T-helper 17 cell (primary cell): ENCODE results near the gene LMF1. TPM values are rescaled to one million over a fixed set of nuclear protein-coding genes. Genes with fewer than 3 reads are reported as not detected.
"Not testable (repeated sequence)": the region's sequence is repeated elsewhere in the genome, so short reads cannot be mapped to it uniquely, and the experiment has no call there.

Experiments used
- ATAC-seq: fragments of 150-1000 bp; cut with Tn5 transposase; 2 replicates; pipeline ENCODE4 v1.10.0; 2021; ENCODE audit warnings: mild to moderate bottlenecking, moderate library complexity
- DNase-seq, 3 donors: peaks; one replicate each; pipeline versions ENCODE4 v3.0.0 to v3.0.0-alpha.2; 2020 to 2021
- H3K9me3 ChIP-seq: one replicate; pipeline ENCODE4 v1.7.0; 2013; ENCODE audit warnings: low read length, mild to moderate bottlenecking; ENCODE audit not compliant: control insufficient read depth, poor library complexity, severe bottlenecking
- H3K27ac Mint-ChIP-seq: one replicate; pipeline ENCODE4 v1.8.0; 2022; ENCODE audit warnings: mild to moderate bottlenecking, moderate library complexity, mixed read lengths
- H3K27me3 Mint-ChIP-seq: one replicate; pipeline ENCODE4 v1.8.0; 2022; ENCODE audit warnings: mixed read lengths
- H3K36me3 Mint-ChIP-seq: one replicate; pipeline ENCODE4 v1.8.0; 2022; ENCODE audit warnings: low read depth, mixed read lengths
- H3K4me1 Mint-ChIP-seq: one replicate; pipeline ENCODE4 v1.8.0; 2022; ENCODE audit warnings: mild to moderate bottlenecking, mixed read lengths
- H3K4me3 Mint-ChIP-seq: one replicate; pipeline ENCODE4 v1.8.0; 2022; ENCODE audit warnings: mild to moderate bottlenecking, moderate library complexity, mixed read lengths
- total RNA-seq, 4 donors: library from RNA in 2 of 4; stranded (reverse) in 2 of 4; gene quantifications; one replicate each; pipeline ENCODE4 v1.2.3 and lab custom pipeline; 2022 to 2026

Gene LMF1
- total RNA-seq, 2 donors from 2014 or later: 44.4 to 45.6 TPM

- ATAC-seq (no peak), DNase-seq (no peak)
- no peak overlapping the region for H3K4me3 Mint-ChIP-seq
- peaks cover 2% of the 10 kb centered on the region for H3K4me1 Mint-ChIP-seq
- no peaks in the 10 kb centered on the region for H3K36me3 Mint-ChIP-seq
- H3K9me3 ChIP-seq: no peaks in the 10 kb centered on the region
- no peaks in the 10 kb centered on the region for H3K27me3 Mint-ChIP-seq
- H3K27ac Mint-ChIP-seq: no peak overlapping the region
Observed at GRCh38 chr16:896261-897199, 74.3 kb downstream of the LMF1 start.

GRCh38 chr16:895371-895770, 75.4 kb downstream of the LMF1 start:
- H3K9me3 ChIP-seq: no peaks in the 10 kb centered on the region
- no peaks in the 10 kb centered on the region for H3K36me3 Mint-ChIP-seq
- peaks cover 2% of the 10 kb centered on the region for H3K4me1 Mint-ChIP-seq
- no peak overlapping the region for H3K27ac Mint-ChIP-seq
- no peak overlapping the region for H3K4me3 Mint-ChIP-seq
- H3K27me3 Mint-ChIP-seq: no peaks in the 10 kb centered on the region
- DNase-seq (no peak), ATAC-seq (no peak)

- no peak overlapping the region for H3K4me3 Mint-ChIP-seq
- DNase-seq (no peak), ATAC-seq (no peak)
- H3K4me1 Mint-ChIP-seq: peaks cover 2% of the 10 kb centered on the region
- H3K27ac Mint-ChIP-seq: no peak overlapping the region
- no peaks in the 10 kb centered on the region for H3K36me3 Mint-ChIP-seq
- H3K27me3 Mint-ChIP-seq: no peaks in the 10 kb centered on the region
- no peaks in the 10 kb centered on the region for H3K9me3 ChIP-seq
Observed at GRCh38 chr16:894841-895240, 75.9 kb downstream of the LMF1 start.

- Mint-ChIP-seq H3K4me3 (no peak overlapping the region), H3K27ac (no peak overlapping the region), H3K4me1 (peaks cover 2% of the 10 kb centered on the region), H3K27me3 (no peaks in the 10 kb centered on the region), H3K36me3 (no peaks in the 10 kb centered on the region)
- ATAC-seq (no peak), DNase-seq (no peak)
- no peaks in the 10 kb centered on the region for H3K9me3 ChIP-seq
Observed at GRCh38 chr16:894136-894535, 76.6 kb downstream of the LMF1 start.

GRCh38 chr16:893360-893759, 77.4 kb downstream of the LMF1 start:
- no peaks in the 10 kb centered on the region for H3K36me3 Mint-ChIP-seq
- no peak overlapping the region for H3K27ac Mint-ChIP-seq
- peaks cover 2% of the 10 kb centered on the region for H3K4me1 Mint-ChIP-seq
- no peak overlapping the region for H3K4me3 Mint-ChIP-seq
- no peak for ATAC-seq
- no peaks in the 10 kb centered on the region for H3K27me3 Mint-ChIP-seq
- no peaks in the 10 kb centered on the region for H3K9me3 ChIP-seq
- DNase-seq: no peak

- H3K27ac Mint-ChIP-seq: no peak overlapping the region
- H3K4me3 Mint-ChIP-seq: no peak overlapping the region
- H3K27me3 Mint-ChIP-seq: no peaks in the 10 kb centered on the region
- H3K9me3 ChIP-seq: no peaks in the 10 kb centered on the region
- DNase-seq (no peak), ATAC-seq (no peak)
- H3K36me3 Mint-ChIP-seq: no peaks in the 10 kb centered on the region
- peaks cover 2% of the 10 kb centered on the region for H3K4me1 Mint-ChIP-seq
Observed at GRCh38 chr16:892536-893255, 78.1 kb downstream of the LMF1 start.

GRCh38 chr16:892006-892405, 78.8 kb downstream of the LMF1 start:
- Mint-ChIP-seq H3K27ac (no peak overlapping the region), H3K4me3 (no peak overlapping the region)
- DNase-seq: no peak

GRCh38 chr16:891353-891740, 79.4 kb downstream of the LMF1 start:
- ATAC-seq (no peak), DNase-seq (no peak)

More at GRCh38 chr16:892006-892405, 78.8 kb downstream of the LMF1 start:
- H3K9me3 ChIP-seq: no peaks in the 10 kb centered on the region
- Mint-ChIP-seq H3K4me1 (peaks cover 2% of the 10 kb centered on the region), H3K27me3 (no peaks in the 10 kb centered on the region), H3K36me3 (no peaks in the 10 kb centered on the region)
- ATAC-seq: no peak

GRCh38 chr16:890716-891352, 80.0 kb downstream of the LMF1 start:
- no peak for DNase-seq
- Mint-ChIP-seq H3K36me3 (no peaks in the 10 kb centered on the region), H3K4me3 (no peak overlapping the region), H3K27ac (no peak overlapping the region), H3K4me1 (peaks cover 2% of the 10 kb centered on the region), H3K27me3 (no peaks in the 10 kb centered on the region)
- no peak for ATAC-seq
- no peaks in the 10 kb centered on the region for H3K9me3 ChIP-seq

More at GRCh38 chr16:891353-891740, 79.4 kb downstream of the LMF1 start:
- no peaks in the 10 kb centered on the region for H3K9me3 ChIP-seq
- Mint-ChIP-seq H3K27ac (no peak overlapping the region), H3K27me3 (no peaks in the 10 kb centered on the region), H3K4me1 (peaks cover 2% of the 10 kb centered on the region), H3K4me3 (no peak overlapping the region), H3K36me3 (no peaks in the 10 kb centered on the region)

GRCh38 chr16:890217-890616, 80.6 kb downstream of the LMF1 start:
- Mint-ChIP-seq H3K27ac (no peak overlapping the region), H3K4me1 (peaks cover 2% of the 10 kb centered on the region), H3K27me3 (no peaks in the 10 kb centered on the region), H3K4me3 (no peak overlapping the region), H3K36me3 (no peaks in the 10 kb centered on the region)
- H3K9me3 ChIP-seq: no peaks in the 10 kb centered on the region
- DNase-seq (no peak), ATAC-seq (no peak)

GRCh38 chr16:889586-889985, 81.2 kb downstream of the LMF1 start:
- ATAC-seq (no peak), DNase-seq (no peak)
- Mint-ChIP-seq H3K27ac (no peak overlapping the region), H3K4me3 (no peak overlapping the region), H3K36me3 (no peaks in the 10 kb centered on the region), H3K4me1 (peaks cover 2% of the 10 kb centered on the region), H3K27me3 (no peaks in the 10 kb centered on the region)
- no peaks in the 10 kb centered on the region for H3K9me3 ChIP-seq

- H3K9me3 ChIP-seq: no peaks in the 10 kb centered on the region
- no peaks in the 10 kb centered on the region for H3K27me3 Mint-ChIP-seq
- no peaks in the 10 kb centered on the region for H3K4me1 Mint-ChIP-seq
- DNase-seq (no peak), ATAC-seq (no peak)
- no peak overlapping the region for H3K27ac Mint-ChIP-seq
- H3K4me3 Mint-ChIP-seq: no peak overlapping the region
- no peaks in the 10 kb centered on the region for H3K36me3 Mint-ChIP-seq
Observed at GRCh38 chr16:888901-889570, 81.7 kb downstream of the LMF1 start.

- DNase-seq: not testable (repeated sequence)
Observed at GRCh38 chr16:888456-888855, 82.3 kb downstream of the LMF1 start.

More at GRCh38 chr16:888456-888855, 82.3 kb downstream of the LMF1 start:
- not testable (repeated sequence) for H3K36me3 Mint-ChIP-seq, H3K4me1 Mint-ChIP-seq, H3K27ac Mint-ChIP-seq, ATAC-seq, H3K9me3 ChIP-seq, H3K27me3 Mint-ChIP-seq, H3K4me3 Mint-ChIP-seq
